HG03521 (cell line): ENCODE measurements around the gene SYNPO2.

Experiments used
- ATAC-seq: cut with Tn5 transposase; IDR thresholded peaks from one replicate; pipeline ENCODE4 v1.9.1; 2021; ENCODE audit warnings: mild to moderate bottlenecking, moderate library complexity; ENCODE audit not compliant: unreplicated experiment

Gene SYNPO2

GRCh38 chr4:119103263-119103662, 214.6 kb downstream of the SYNPO2 start:
- ATAC-seq: no peak

GRCh38 chr4:119104644-119105273, 216.1 kb downstream of the SYNPO2 start:
- no peak for ATAC-seq

- ATAC-seq: no peak
Observed at GRCh38 chr4:119105605-119106004, 217.0 kb downstream of the SYNPO2 start.

- no peak for ATAC-seq
Observed at GRCh38 chr4:119106036-119107000, 217.7 kb downstream of the SYNPO2 start.

- no peak for ATAC-seq
Observed at GRCh38 chr4:119110121-119110520, 221.5 kb downstream of the SYNPO2 start.
